Aorta (tissue), 5 donors: ENCODE results near the gene ST6GALNAC5. TPM values are rescaled to one million over a fixed set of nuclear protein-coding genes. Genes with fewer than 3 reads are reported as not detected.

Source experiments
- ATAC-seq: fragments of 200-7000 bp; cut with Tn5 transposase; one replicate; pipeline ENCODE4 v1.9.1; 2022; ENCODE audit warnings: moderate library complexity; ENCODE audit not compliant: low FRiP score
- DNase-seq, 2 donors: peaks; one replicate each; pipeline ENCODE4 v3.0.0-alpha.2; 2020
- H3K27ac ChIP-seq, 2 donors: one replicate each; pipeline ENCODE4 v1.5.1; 2013; ENCODE audit warnings: low read length in 2 of 2, mild to moderate bottlenecking in 2 of 2, moderate library complexity in 2 of 2, control low read depth in 1 of 2, inconsistent platforms in 1 of 2, low read depth in 1 of 2
- H3K27me3 ChIP-seq, 2 donors: one replicate each; pipeline ENCODE4 v1.6.1; 2013; ENCODE audit warnings: control low read depth in 1 of 2, low read length in 1 of 2, mild to moderate bottlenecking in 1 of 2, moderate library complexity in 1 of 2; ENCODE audit not compliant: insufficient read depth in 2 of 2, control insufficient read depth in 1 of 2
- H3K36me3 ChIP-seq, 2 donors: one replicate each; pipeline ENCODE4 v1.6.1; 2013; ENCODE audit warnings: control low read depth in 1 of 2, low read length in 1 of 2, mild to moderate bottlenecking in 1 of 2; ENCODE audit not compliant: insufficient read depth in 2 of 2, control insufficient read depth in 1 of 2
- H3K4me1 ChIP-seq, 2 donors: one replicate each; pipeline ENCODE4 v1.6.1; 2013; ENCODE audit warnings: low read length in 2 of 2, control low read depth in 1 of 2, mild to moderate bottlenecking in 1 of 2, moderate library complexity in 1 of 2; ENCODE audit not compliant: insufficient read depth in 2 of 2, control insufficient read depth in 1 of 2
- H3K4me3 ChIP-seq, 2 donors: one replicate each; pipeline ENCODE4 v1.5.1; 2013; ENCODE audit warnings: low read length in 2 of 2, control low read depth in 1 of 2, mild to moderate bottlenecking in 1 of 2
- H3K9me3 ChIP-seq: one replicate; pipeline ENCODE4 v1.6.1; 2013; ENCODE audit warnings: mild to moderate bottlenecking, low read length; ENCODE audit not compliant: control insufficient read depth
- WGBS, 2 donors: extraction: QIAGEN DNeasy Blood & Tissue Kit; methylation state at CpG; one replicate each; pipeline ENCODE4 v1.1.7; 2013; 5-methylcytosine and 5-hydroxymethylcytosine counted together
- intact Hi-C, 2 donors: fragments of 100-400 bp; cut with DNase I; formaldehyde crosslinking; loops; one replicate each; pipeline versions ENCODE4 v1.14.2 to v1.15.0; 2022
- polyA plus RNA-seq, 2 donors: library from polyadenylated mRNA; stranded (reverse); fragments of 200-250 nt; gene quantifications; one replicate each; pipeline ENCODE4 v1.2.3, GENCODE V29; 2013
- total RNA-seq, 2 donors: library from RNA; stranded (reverse); fragmentation: NEBNext Ultra II Directional; extraction: Animal tissue kit (Norgen Biotek cat#: 25700); gene quantifications; one replicate each; pipeline ENCODE4 v1.2.1, GENCODE V29; 2021
- donor health status: healthy with polysubstance abuse.
- donor health status: Bipolar disorder and iron deficiency.
- donor health status: DM: no; HTN: no; CAD: no.
- donor health status: DM: no; HTN: no; CAD: no.
- donor health status: DM: yes; HTN: yes; CAD: no.

Gene ST6GALNAC5
- total and polyA plus RNA-seq, 4 donors, result 2.6 to 11.7 (median 6.7) TPM

DNA sequence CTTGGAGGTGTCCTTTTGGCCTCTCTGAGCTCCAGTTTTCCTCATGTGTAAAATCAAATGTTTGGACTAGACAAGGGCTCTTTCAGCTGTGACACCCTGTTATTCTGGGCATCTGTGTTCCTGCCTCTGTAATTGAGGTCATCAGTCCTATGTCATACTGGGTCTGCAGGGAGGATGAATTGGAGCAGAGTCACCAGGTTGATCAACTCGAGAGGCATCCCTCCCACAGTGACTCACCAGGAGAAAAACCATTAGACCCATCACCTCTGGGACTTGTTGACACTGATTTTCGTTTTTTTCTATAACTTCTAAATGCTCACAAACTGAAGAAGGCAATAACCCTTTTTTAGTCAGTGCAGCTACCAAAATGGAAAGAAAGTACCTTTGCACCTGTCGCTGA is 82.2 kb downstream of the ST6GALNAC5 start:
- intact Hi-C loops, result no loop called here
- H3K4me3 ChIP-seq, result no peak overlapping the region
- ATAC-seq (no peak), DNase-seq (no peak)
- H3K27me3 ChIP-seq, result no peaks in the 10 kb centered on the region
- no peaks in the 10 kb centered on the region for H3K4me1 ChIP-seq
- H3K9me3 ChIP-seq, result no peaks in the 10 kb centered on the region
- H3K27ac ChIP-seq, result no peak overlapping the region
- H3K36me3 ChIP-seq, result no peaks in the 10 kb centered on the region
- WGBS, 2 donors, result 84 to 87% methylated on average over 3 of the region's 3 CpGs

DNA sequence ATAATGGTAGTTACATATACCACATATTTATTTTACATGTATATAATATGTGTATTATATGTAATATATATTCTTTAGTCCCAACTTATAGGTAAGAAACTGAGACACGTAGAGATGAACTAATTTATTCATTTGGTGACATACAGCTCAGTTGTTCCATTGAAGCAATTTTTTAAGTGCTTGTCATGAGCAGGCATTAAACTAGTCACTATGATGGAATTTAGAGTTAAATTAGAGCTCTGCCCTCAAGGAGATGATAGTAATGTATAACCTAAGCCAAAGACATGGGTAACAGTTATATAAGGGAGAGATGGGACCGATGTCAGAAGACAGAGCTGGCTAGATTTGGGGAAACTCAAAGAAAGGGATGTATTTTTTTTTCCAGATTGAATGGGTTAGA is 83.0 kb downstream of the ST6GALNAC5 start:
- no peaks in the 10 kb centered on the region for H3K36me3 ChIP-seq
- ATAC-seq, result no peak
- no peaks in the 10 kb centered on the region for H3K4me1 ChIP-seq
- no peaks in the 10 kb centered on the region for H3K9me3 ChIP-seq
- DNase-seq, result no peak
- no peaks in the 10 kb centered on the region for H3K27me3 ChIP-seq
- 92 to 94% methylated on average over 2 of the region's 2 CpGs for WGBS, 2 donors
- H3K4me3 ChIP-seq, result no peak overlapping the region
- intact Hi-C loops, result no loop called here
- no peak overlapping the region for H3K27ac ChIP-seq

DNA sequence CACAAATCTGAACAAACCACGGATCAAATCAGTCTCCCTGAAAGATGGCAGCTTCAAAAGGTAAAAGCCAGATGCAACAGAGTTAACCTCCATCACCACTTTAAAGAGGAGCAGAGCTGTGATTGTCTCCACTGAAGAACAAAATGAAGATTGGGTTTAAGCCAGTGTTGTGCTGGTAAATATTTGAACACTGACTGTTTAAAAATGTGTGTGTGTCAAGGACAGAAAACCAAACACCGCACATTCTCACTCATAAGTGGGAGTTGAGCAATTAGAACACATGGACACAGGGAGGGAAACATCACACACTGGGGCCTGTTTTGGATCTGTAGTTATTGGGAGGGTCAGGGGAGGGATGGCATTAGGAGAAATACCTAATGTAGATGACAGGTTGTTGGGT is 83.9 kb downstream of the ST6GALNAC5 start:
- intact Hi-C loops, result no loop called here
- H3K9me3 ChIP-seq, result no peaks in the 10 kb centered on the region
- no peaks in the 10 kb centered on the region for H3K36me3 ChIP-seq
- DNase-seq, result no peak
- WGBS, 2 donors, result 83 to 88% methylated on average over 2 of the region's 2 CpGs
- no peaks in the 10 kb centered on the region for H3K27me3 ChIP-seq
- H3K4me3 ChIP-seq, result no peak overlapping the region
- no peak overlapping the region for H3K27ac ChIP-seq
- H3K4me1 ChIP-seq, result no peaks in the 10 kb centered on the region
- no peak for ATAC-seq

DNA sequence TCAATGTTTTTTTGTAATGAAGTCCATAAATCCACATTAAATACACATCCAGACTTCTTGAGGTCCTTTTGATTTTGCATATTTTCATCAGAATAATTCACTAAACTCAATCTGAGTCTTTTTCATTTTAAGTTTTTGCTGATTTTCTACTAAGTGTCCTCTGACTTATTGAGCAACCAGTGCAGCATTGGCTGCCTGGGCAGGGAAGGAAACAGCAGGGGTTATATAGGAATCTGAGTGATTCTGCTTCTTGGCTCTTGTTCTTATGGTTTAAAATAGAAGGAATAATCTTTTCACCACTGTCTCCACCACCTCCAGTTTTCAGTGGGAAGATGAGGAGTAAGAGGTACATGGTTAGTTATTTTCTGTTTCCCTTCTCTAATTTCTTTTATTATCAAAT is 88.4 kb downstream of the ST6GALNAC5 start:
- ATAC-seq (no peak), DNase-seq (no peak)
- H3K36me3 ChIP-seq, result peaks cover 0 to 2% of the 10 kb centered on the region in 2 donors
- no peaks in the 10 kb centered on the region for H3K4me1 ChIP-seq
- H3K27me3 ChIP-seq, result no peaks in the 10 kb centered on the region
- no peak overlapping the region for H3K27ac ChIP-seq
- no peak overlapping the region for H3K4me3 ChIP-seq
- no peaks in the 10 kb centered on the region for H3K9me3 ChIP-seq
- intact Hi-C loops, result no loop called here

DNA sequence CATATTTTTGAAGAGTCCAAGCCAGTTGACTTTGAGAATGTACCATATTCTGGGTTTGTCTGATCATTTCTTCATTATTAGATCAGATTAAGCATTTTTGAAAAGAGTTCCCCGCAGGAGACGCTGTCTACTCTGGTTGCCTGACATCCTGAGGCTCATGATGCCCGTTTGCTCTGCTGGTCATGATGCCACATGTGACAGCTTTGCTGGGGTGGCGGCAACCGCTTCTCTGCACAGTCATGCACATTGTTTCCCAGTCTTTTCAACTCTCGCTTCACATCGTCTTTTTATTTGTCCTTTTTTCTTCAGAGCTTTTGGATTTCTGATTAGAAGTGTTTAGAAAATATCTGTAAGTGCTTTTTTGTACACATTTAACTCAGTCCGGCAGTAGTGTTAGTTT is 90.7 kb downstream of the ST6GALNAC5 start:
- no peaks in the 10 kb centered on the region for H3K27me3 ChIP-seq
- WGBS, 2 donors, result 92 to 95% methylated on average over 8 of the region's 8 CpGs

DNA sequence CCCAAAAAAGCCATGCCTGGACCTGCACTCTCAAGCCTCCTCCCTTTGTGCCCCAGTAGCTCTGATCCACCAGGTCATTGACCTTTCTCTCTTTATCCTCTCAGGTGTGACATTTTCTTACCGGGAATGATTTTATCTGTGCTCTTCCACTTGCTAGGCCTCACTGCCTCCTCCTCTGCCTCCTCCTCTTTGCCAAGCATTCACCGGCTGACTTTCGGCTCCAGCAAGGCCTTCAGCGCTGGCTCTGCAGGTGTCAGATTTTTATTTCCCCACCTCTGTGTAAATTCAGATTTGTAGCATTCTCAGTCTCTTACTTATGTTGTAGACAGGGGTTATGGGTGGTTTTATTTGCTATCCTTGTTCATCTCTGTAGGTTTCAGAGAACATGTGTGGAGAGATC is 91.5 kb downstream of the ST6GALNAC5 start:
- ATAC-seq, result no peak
- Histone ChIP-seq H3K4me1 (no peaks in the 10 kb centered on the region), H3K27ac (no peak overlapping the region), H3K9me3 (no peaks in the 10 kb centered on the region), H3K27me3 (no peaks in the 10 kb centered on the region), H3K36me3 (peaks cover 0 to 2% of the 10 kb centered on the region in 2 donors), H3K4me3 (no peak overlapping the region)
- DNase-seq, result no peak
- intact Hi-C loops, result no loop called here
- WGBS, 2 donors, result 97 to 98% methylated on average over 4 of the region's 4 CpGs

More for the DNA sequence above, 90.7 kb downstream of the ST6GALNAC5 start:
- ATAC-seq (no peak), DNase-seq (no peak)
- Histone ChIP-seq H3K4me1 (no peaks in the 10 kb centered on the region), H3K36me3 (peaks cover 0 to 2% of the 10 kb centered on the region in 2 donors), H3K4me3 (no peak overlapping the region), H3K27ac (no peak overlapping the region), H3K9me3 (no peaks in the 10 kb centered on the region)
- intact Hi-C loops, result no loop called here

DNA sequence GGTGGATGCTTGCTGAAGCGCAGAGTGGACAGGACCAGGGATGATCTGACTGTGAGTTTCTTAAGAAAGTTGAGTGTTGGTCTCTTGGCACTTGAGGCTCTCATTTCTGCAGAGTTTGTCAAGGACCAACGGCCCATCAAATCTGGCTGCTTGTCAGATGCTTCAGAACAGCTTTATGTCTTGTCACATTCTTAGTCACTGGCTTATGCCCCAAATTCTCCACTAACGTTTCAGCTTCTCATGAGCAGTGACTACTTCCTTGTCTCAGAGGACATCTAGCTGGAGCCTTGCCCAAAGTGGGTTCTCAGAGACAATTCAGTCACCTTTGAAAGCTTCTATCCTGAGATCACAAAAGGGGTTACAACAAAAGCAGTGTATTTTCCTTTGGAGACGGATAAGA is 92.3 kb downstream of the ST6GALNAC5 start:
- intact Hi-C loops, result no loop called here
- ATAC-seq, result no peak
- no peaks in the 10 kb centered on the region for H3K27me3 ChIP-seq
- H3K36me3 ChIP-seq, result peaks cover 0 to 2% of the 10 kb centered on the region in 2 donors
- no peaks in the 10 kb centered on the region for H3K4me1 ChIP-seq
- no peak overlapping the region for H3K4me3 ChIP-seq
- no peak overlapping the region for H3K27ac ChIP-seq
- H3K9me3 ChIP-seq, result no peaks in the 10 kb centered on the region
- 74 to 81% methylated on average over 4 of the region's 4 CpGs for WGBS, 2 donors
- DNase-seq, result no peak

DNA sequence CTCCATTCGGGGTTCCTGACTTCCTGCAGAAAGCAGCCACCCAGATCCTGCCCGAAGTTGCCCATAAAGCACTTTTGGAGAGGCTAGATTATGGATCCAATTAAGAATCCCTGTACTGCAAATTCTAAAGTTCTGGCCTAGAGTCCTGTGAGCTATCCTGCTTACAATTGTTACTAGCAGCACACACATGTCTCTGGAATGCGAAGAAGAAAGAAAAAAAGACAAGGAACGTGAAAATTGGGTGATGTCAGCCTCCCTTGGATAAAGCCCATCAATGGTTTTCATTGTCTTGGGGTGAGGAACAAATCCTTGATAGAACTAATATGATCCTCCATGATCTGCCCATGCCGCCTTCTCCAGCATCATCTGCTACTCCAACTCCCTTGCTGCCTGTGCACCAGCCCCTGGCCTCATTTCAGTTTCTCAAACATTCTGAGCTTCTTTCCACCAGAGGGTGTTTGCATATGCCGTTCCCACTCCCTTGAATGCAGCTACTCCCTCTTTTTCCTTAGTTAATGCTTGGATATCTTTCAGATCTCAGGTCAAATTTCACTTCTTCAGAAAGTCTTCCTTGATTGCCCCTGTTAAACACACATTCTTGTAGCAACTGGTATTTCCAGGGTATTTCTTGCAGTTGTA is 94.0 kb downstream of the ST6GALNAC5 start:
- H3K27me3 ChIP-seq, result no peaks in the 10 kb centered on the region
- 88 to 91% methylated on average over 6 of the region's 6 CpGs for WGBS, 2 donors
- H3K4me1 ChIP-seq, result no peaks in the 10 kb centered on the region
- H3K36me3 ChIP-seq, result peaks cover 0 to 2% of the 10 kb centered on the region in 2 donors
- no peak overlapping the region for H3K4me3 ChIP-seq
- DNase-seq (no peak), ATAC-seq (no peak)
- no peaks in the 10 kb centered on the region for H3K9me3 ChIP-seq
- intact Hi-C loops, result no loop called here
- no peak overlapping the region for H3K27ac ChIP-seq

DNA sequence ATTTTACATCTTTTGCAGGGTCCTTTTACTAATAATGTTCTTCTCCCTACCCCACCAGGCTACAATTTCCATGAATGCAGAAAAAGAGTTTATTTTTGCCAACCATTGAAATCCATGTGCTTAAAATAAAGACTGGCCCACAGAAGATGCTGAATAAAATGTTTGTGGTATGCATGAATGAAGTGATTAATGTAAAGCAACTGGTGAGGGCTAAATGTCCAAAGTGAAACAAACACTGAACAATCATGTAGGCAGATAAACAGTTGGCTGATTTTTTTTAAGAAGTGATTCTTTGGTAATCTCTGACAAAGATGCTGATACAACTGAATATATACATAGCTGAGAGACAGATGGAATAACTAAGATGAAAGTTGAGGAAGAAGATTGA is 94.5 kb downstream of the ST6GALNAC5 start:
- Histone ChIP-seq H3K9me3 (no peaks in the 10 kb centered on the region), H3K4me3 (no peak overlapping the region), H3K27me3 (no peaks in the 10 kb centered on the region), H3K4me1 (no peaks in the 10 kb centered on the region), H3K36me3 (peaks cover 0 to 2% of the 10 kb centered on the region in 2 donors), H3K27ac (no peak overlapping the region)
- ATAC-seq (no peak), DNase-seq (no peak)
- intact Hi-C loops, result no loop called here
